GM12865 (cell line): ENCODE data around the gene CORO2A.

ENCODE experiments used
- DNase-seq: peaks from one replicate; pipeline ENCODE4 v3.0.0; 2010; ENCODE audit warnings: low read depth
- H3K4me3 ChIP-seq: 2 replicates; pipeline ENCODE4 v1.5.1; 2011; ENCODE audit warnings: mild to moderate bottlenecking, low read depth, low read length, control low read depth
- TF ChIP-seq, protein P1 (sequence below): IDR thresholded peaks from 2 replicates; pipeline ENCODE4 v1.5.1; 2011; ENCODE audit warnings: low read length, control low read depth, low read depth, inconsistent platforms; ENCODE audit not compliant: insufficient read depth; ENCODE audit errors: missing control alignments

Gene CORO2A

DNA sequence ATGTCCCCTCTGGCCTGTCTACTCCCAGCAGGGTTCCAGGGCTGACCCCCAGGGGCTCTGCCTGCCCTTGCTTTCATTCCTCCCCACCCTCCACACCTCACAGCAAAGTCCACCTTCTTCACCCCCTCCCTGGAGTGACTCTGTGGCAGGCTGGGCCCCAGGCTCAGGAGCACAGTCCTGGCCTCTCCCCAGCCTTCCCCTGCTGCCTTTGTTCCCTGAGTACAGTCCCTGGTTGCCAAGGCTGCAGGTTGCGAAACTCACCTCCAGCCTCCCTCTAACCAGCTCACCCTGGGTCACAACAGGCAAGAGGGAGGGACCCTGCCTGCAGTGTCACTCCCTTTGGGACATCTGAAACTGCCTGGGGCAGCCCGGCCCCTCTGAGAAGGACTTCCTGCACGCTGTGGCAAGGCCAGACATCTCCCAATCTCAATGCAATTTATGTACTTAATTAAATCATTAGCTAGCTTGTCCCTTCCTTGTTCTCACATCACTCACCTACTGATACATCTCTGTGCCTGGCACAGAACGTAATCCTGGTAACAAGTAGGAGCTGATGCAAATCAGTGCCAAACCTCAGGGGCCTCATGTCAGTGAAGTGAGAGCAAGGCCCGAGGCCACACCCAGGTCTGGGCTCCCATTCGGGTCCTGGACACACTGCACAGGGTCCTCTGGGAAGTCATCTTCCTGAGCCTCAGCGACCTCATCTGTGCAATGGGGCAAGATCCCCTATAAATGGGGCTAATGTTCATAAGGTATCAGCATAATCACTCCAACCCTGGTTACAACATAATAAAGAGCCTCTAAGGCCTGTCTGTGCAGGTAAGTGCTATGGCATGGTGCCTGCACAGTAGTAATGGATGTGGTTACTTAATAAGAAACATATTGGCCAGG is 46.1 kb downstream of the CORO2A start:
- DNase-seq: peak; percentile 67
- no peak overlapping the region for H3K4me3 ChIP-seq
- TF ChIP-seq, protein P1, sequence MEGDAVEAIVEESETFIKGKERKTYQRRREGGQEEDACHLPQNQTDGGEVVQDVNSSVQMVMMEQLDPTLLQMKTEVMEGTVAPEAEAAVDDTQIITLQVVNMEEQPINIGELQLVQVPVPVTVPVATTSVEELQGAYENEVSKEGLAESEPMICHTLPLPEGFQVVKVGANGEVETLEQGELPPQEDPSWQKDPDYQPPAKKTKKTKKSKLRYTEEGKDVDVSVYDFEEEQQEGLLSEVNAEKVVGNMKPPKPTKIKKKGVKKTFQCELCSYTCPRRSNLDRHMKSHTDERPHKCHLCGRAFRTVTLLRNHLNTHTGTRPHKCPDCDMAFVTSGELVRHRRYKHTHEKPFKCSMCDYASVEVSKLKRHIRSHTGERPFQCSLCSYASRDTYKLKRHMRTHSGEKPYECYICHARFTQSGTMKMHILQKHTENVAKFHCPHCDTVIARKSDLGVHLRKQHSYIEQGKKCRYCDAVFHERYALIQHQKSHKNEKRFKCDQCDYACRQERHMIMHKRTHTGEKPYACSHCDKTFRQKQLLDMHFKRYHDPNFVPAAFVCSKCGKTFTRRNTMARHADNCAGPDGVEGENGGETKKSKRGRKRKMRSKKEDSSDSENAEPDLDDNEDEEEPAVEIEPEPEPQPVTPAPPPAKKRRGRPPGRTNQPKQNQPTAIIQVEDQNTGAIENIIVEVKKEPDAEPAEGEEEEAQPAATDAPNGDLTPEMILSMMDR: no peak

DNA sequence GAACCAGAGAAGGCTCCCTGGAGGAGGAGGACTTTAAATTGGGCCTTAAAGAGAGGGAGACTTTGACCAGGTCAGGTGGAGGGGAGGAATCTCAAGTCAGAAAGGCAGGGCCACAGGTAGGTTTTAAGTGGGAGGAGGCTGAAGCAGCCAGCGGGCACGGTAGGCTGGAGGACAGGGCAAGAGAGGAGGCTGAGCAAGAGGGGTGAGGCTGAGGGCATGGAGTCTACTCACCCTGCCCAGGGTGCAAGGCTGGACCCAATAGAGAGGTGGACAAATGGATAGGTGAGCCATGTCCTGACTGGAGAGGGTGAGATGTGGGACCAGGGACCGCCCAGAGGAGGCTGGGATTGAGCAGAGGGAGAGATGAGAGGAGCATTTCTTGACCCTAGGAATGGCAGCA is 47.8 kb downstream of the CORO2A start:
- TF ChIP-seq, protein P1: no peak
- no peak for DNase-seq
- H3K4me3 ChIP-seq: no peak overlapping the region

DNA sequence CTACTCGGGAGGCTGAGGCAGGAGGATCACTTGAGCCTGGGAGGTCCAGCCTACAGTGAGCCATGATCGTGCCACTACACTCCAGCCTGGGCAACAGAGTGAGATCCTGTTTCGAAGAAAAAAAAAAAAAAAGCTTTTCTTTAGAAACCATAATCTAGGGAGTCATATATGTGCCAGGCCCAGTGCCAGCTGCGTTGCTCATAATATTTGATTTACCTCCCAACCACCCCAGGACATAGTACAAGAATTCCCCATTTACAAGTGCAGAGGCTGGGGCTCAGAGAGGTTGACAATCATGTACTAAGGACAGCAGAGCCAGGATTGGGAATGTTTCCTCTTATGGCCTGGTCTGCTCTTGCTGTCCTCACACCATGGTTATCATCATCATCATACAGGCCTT is 48.4 kb downstream of the CORO2A start:
- TF ChIP-seq, protein P1: no peak
- no peak for DNase-seq
- no peak overlapping the region for H3K4me3 ChIP-seq

DNA sequence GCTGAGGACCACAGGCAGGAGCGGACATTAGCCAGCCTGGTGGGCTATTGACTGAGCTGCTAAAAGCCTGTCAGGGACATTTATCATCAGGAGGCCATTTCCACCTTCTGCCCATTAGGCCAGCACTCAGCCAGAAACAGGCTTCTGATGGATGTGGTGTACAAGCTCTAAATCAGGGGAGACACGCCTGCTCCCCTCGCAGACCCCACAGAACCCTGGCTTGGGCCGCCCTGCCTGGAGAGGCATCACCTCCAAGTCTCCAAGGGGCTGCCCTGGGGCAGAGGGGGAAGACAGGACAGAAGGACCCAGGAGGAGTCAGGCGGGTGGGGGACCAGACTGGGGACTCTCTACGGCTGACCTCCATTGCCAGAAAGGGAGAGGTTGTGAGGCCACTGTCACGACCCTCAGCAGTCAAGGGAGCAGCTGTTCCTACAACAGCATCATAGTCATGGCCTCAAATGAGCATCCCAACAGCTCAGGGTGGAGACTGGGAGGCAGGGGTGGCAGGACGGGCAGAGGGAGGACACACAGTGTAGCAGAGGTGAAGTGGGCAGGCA is 49.4 kb downstream of the CORO2A start:
- TF ChIP-seq, protein P1: no peak
- no peak for DNase-seq
- H3K4me3 ChIP-seq: no peak overlapping the region

DNA sequence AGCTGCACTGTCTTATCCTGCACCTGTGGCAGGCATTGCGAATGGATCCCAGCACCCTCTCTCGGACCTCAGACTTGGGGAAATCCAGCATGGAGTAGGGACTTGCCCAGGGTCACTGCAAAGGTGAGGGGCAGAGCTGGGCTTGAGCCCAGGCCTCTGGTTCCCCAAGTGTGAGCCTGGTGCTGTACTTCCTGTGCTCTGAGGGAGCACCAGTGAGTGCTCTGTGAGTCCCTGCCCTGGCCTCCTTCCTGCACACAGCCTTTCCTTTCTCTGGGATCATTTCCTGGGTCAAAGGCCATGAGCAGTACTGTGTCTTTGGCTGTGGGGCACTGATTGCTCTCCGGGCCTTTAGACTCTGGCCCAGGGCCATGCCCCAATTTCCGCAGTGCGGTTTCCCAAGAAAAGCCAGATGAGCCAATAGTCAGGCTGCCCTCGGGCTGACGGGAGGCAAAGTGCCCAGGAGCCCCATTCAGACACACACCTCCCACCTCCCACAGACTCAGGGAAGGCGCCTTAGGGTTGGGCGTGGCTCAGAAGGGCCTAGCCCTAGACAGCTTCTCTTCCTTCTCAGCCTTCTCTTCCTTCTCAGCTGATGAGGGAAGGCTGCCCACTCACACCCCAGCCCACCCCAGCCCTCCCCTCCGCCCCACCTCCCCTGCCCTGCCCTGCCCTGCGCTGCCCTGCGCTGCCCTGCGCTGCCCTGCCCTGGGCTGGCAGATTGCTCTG is 50.1 kb downstream of the CORO2A start:
- DNase-seq: peak; percentile 48
- TF ChIP-seq, protein P1: no peak
- H3K4me3 ChIP-seq: no peak overlapping the region

DNA sequence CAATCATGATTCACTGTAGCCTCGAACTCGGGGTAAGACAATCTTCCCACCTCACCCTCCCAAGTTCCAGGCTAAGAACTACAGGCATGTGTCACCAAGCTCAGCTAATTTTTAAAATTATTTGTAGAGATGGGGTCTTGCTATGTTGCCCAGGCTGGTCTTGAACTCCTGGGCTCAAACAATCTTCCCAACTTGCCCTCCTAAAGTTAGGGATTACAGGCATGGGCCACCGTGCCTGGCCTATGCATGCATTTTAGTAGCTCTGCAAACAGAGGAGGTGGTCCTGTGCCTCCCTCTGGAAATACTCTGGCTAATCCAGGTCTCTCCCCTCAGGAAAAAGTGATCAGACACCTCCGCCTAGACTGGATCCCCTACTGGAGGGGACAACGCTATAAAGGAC is 51.9 kb downstream of the CORO2A start:
- TF ChIP-seq, protein P1: no peak
- no peak for DNase-seq

More for the DNA sequence above, 51.9 kb downstream of the CORO2A start:
- H3K4me3 ChIP-seq: no peak overlapping the region
